ENCODE data around the gene KLHL29.

- TF ChIP-seq CTCF (IDR thresholded peaks at IDR 0.05; ENCODE audit: low read depth, low read length, poor library complexity, severe bottlenecking), result no peak
- no peak for TF ChIP-seq EZH2phosphoT487 (IDR thresholded peaks at IDR 0.05; ENCODE audit: borderline replicate concordance, low read length)
These were observed 246.4 kb downstream of the KLHL29 start for GRCh38 chr2:23631389-23631788.
